ENCODE data around the gene BMP7. TPM values are rescaled to one million over a fixed set of nuclear protein-coding genes. Genes with fewer than 3 reads are reported as not detected.

The BMP7 gene
- total and polyA plus RNA-seq, 9 donors = 0.07 to 19.4 (median 0.83) TPM

- WGBS, 3 donors = 93 to 95% (median 94%) methylated on average over 3 of the region's 3 CpGs
- intact Hi-C loops (cut with DNase I) = no loop called here
- DNase-seq = no peak
Observed at GRCh38 chr20:57209413-57209812, 57.0 kb downstream of the BMP7 start.

GRCh38 chr20:57208198-57208597 lies 58.2 kb downstream of the BMP7 start:
- TF ChIP-seq CTCF (IDR thresholded peaks at IDR 0.05) = no peak
- no peak for TF ChIP-seq POLR2A (IDR thresholded peaks at IDR 0.05)
- TF ChIP-seq EP300 (IDR thresholded peaks at IDR 0.05) = no peak
- intact Hi-C loops (cut with DNase I) = no loop called here
- Histone ChIP-seq H3K4me3 (no peak overlapping the region), H3K27me3 (no peaks in the 10 kb centered on the region), H3K36me3 (no peaks in the 10 kb centered on the region), H3K9me3 (no peaks in the 10 kb centered on the region), H3K27ac (no peak overlapping the region), H3K4me1 (ENCODE audit: insufficient read depth) (no peaks in the 10 kb centered on the region)
- WGBS, 3 donors = 54 to 59% (median 56%) methylated on average over 2 of the region's 2 CpGs
- no peak for DNase-seq

More at GRCh38 chr20:57209413-57209812, 57.0 kb downstream of the BMP7 start:
- no peaks in the 10 kb centered on the region for H3K27me3 ChIP-seq
- no peaks in the 10 kb centered on the region for H3K36me3 ChIP-seq
- H3K4me3 ChIP-seq = no peak overlapping the region
- H3K9me3 ChIP-seq = no peaks in the 10 kb centered on the region
- no peaks in the 10 kb centered on the region for H3K4me1 ChIP-seq (ENCODE audit: insufficient read depth)
- TF ChIP-seq EP300 (IDR thresholded peaks at IDR 0.05) = no peak
- no peak for TF ChIP-seq CTCF (IDR thresholded peaks at IDR 0.05)
- TF ChIP-seq POLR2A (IDR thresholded peaks at IDR 0.05) = no peak
- H3K27ac ChIP-seq = no peak overlapping the region

- WGBS, 3 donors = 81 to 87% (median 87%) methylated on average over 3 of the region's 3 CpGs
- Histone ChIP-seq H3K27me3 (no peaks in the 10 kb centered on the region), H3K9me3 (no peaks in the 10 kb centered on the region), H3K4me1 (ENCODE audit: insufficient read depth) (no peaks in the 10 kb centered on the region), H3K36me3 (no peaks in the 10 kb centered on the region), H3K4me3 (no peak overlapping the region), H3K27ac (no peak overlapping the region)
- intact Hi-C loops (cut with DNase I) = no loop called here
- no peak for TF ChIP-seq POLR2A (IDR thresholded peaks at IDR 0.05)
- no peak for TF ChIP-seq EP300 (IDR thresholded peaks at IDR 0.05)
- TF ChIP-seq CTCF (IDR thresholded peaks at IDR 0.05) = no peak
- no peak for DNase-seq
Observed at GRCh38 chr20:57207251-57207650, 59.2 kb downstream of the BMP7 start.

- Histone ChIP-seq H3K27me3 (no peaks in the 10 kb centered on the region), H3K4me3 (no peak overlapping the region), H3K36me3 (no peaks in the 10 kb centered on the region), H3K27ac (no peak overlapping the region), H3K9me3 (no peaks in the 10 kb centered on the region), H3K4me1 (ENCODE audit: insufficient read depth) (no peaks in the 10 kb centered on the region)
- intact Hi-C loops (cut with DNase I) = no loop called here
- 54 to 56% (median 55%) methylated on average over 12 of the region's 12 CpGs for whole genome bisulfite sequencing, 3 donors
- TF ChIP-seq EP300 (IDR thresholded peaks at IDR 0.05) (no peak), CTCF (IDR thresholded peaks at IDR 0.05) (no peak), POLR2A (IDR thresholded peaks at IDR 0.05) (no peak)
- DNase-seq = no peak
Observed at GRCh38 chr20:57205606-57206219, 60.7 kb downstream of the BMP7 start.
